Stomach (tissue), 4 donors: ENCODE results near the gene CAPN9.

ENCODE experiments used
- POLR2A ChIP-seq, 4 donors: fragments of 450-650 bp; IDR thresholded peaks; one replicate each; pipeline ENCODE4 v1.6.1; 2016; ENCODE audit warnings: antibody characterized with exemption in 4 of 4, control low read depth in 2 of 4, mild to moderate bottlenecking in 1 of 4, moderate library complexity in 1 of 4
- POLR2AphosphoS5 ChIP-seq, 3 donors: sonication (generic); formaldehyde crosslinking; IDR thresholded peaks; one replicate each; pipeline ENCODE4 v1.6.1; 2016; ENCODE audit warnings: antibody characterized with exemption in 3 of 3
- TF ChIP-seq, protein P1 (sequence below), 7 experiments: fragments of 450-650 bp in 4 of 7; fragments of 200-600 bp in 3 of 7; sonication (generic) in 3 of 7; IDR thresholded peaks; one replicate each; pipeline ENCODE4 v1.5.1; 2016 to 2019; ENCODE audit warnings: antibody characterized with exemption in 7 of 7, control low read depth in 2 of 7, mild to moderate bottlenecking in 1 of 7

DNA sequence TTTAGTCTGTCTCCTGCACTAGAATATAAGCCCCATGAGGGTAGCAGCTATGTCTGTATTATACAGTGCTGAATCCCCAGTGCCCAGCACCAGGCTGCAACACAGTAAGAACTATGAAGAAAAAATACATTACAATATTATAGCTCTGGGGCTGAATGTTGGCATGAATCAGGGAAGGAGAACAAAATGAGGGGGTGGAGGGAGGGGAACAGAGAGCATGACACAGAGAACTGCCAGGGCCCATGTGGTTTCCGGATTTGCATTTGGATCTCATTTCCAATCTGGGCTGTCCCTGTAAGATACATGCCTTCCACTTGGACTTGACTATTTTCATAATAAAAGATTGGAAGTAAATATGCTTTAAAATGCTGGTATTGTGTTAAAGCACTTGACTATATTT, 85.3 kb downstream of the CAPN9 start:
- TF ChIP-seq, protein P1, sequence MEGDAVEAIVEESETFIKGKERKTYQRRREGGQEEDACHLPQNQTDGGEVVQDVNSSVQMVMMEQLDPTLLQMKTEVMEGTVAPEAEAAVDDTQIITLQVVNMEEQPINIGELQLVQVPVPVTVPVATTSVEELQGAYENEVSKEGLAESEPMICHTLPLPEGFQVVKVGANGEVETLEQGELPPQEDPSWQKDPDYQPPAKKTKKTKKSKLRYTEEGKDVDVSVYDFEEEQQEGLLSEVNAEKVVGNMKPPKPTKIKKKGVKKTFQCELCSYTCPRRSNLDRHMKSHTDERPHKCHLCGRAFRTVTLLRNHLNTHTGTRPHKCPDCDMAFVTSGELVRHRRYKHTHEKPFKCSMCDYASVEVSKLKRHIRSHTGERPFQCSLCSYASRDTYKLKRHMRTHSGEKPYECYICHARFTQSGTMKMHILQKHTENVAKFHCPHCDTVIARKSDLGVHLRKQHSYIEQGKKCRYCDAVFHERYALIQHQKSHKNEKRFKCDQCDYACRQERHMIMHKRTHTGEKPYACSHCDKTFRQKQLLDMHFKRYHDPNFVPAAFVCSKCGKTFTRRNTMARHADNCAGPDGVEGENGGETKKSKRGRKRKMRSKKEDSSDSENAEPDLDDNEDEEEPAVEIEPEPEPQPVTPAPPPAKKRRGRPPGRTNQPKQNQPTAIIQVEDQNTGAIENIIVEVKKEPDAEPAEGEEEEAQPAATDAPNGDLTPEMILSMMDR (IDR thresholded peaks at IDR 0.05): no peak
- TF ChIP-seq POLR2AphosphoS5 (IDR thresholded peaks at IDR 0.05): no peak
- TF ChIP-seq POLR2A (IDR thresholded peaks at IDR 0.05): no peak
